ENCODE measurements around the gene TMEM87A.

Gene TMEM87A

GRCh38 chr15:42276762-42277161 is 3.5 kb upstream of the TMEM87A start:
- no peak overlapping the region for H3K4ac ChIP-seq (ENCODE audit: low read depth, low read length)
- no peak overlapping the region for H3K27ac ChIP-seq (ENCODE audit: low read depth, low read length)
- H3K4me3 ChIP-seq (ENCODE audit: low read length), result no peak overlapping the region
- no peak overlapping the region for H2BK5ac ChIP-seq (ENCODE audit: low read length)
- no peaks in the 10 kb centered on the region for H3K36me3 ChIP-seq (ENCODE audit: control insufficient read depth, insufficient read depth, low read length)
- H3K79me2 ChIP-seq (ENCODE audit: control insufficient read depth, insufficient read depth, low read length), result peaks cover 3% of the 10 kb centered on the region
- no peak overlapping the region for H2BK120ac ChIP-seq (ENCODE audit: low read depth, low read length)
- 100% methylated on average over 2 of the region's 2 CpGs for WGBS (ENCODE audit: extremely low coverage, insufficient coverage, low lambda C conversion rate)
- H3K4me2 ChIP-seq (ENCODE audit: low read length), result no peak overlapping the region
- H3K9ac ChIP-seq (ENCODE audit: low read length), result no peak overlapping the region
- no peak overlapping the region for H2BK15ac ChIP-seq (replicated peaks; ENCODE audit: low read depth)
- no peak overlapping the region for H4K8ac ChIP-seq (ENCODE audit: low read depth, low read length)
- no peaks in the 10 kb centered on the region for H3K79me1 ChIP-seq (ENCODE audit: low read length)
- no peak overlapping the region for H3K56ac ChIP-seq (ENCODE audit: low read length)
- no peak overlapping the region for H3K18ac ChIP-seq (ENCODE audit: low read length)
- no peaks in the 10 kb centered on the region for H3K4me1 ChIP-seq (ENCODE audit: control insufficient read depth, low read depth, low read length)
- H2AK5ac ChIP-seq (ENCODE audit: low read length), result no peak overlapping the region
- H4K5ac ChIP-seq (ENCODE audit: low read length), result no peak overlapping the region
- H3K27me3 ChIP-seq (ENCODE audit: insufficient read depth, low read length, poor library complexity), result no peaks in the 10 kb centered on the region
- no peak overlapping the region for H3K23ac ChIP-seq (ENCODE audit: low read length)
- no peak for DNase-seq

- Histone ChIP-seq H3K18ac (ENCODE audit: low read length) (no peak overlapping the region), H3K4ac (ENCODE audit: low read depth, low read length) (no peak overlapping the region), H3K27me3 (ENCODE audit: insufficient read depth, low read length, poor library complexity) (no peaks in the 10 kb centered on the region), H4K5ac (ENCODE audit: low read length) (no peak overlapping the region), H3K79me1 (ENCODE audit: low read length) (no peaks in the 10 kb centered on the region), H3K4me2 (ENCODE audit: low read length) (no peak overlapping the region), H3K23ac (ENCODE audit: low read length) (no peak overlapping the region), H2BK15ac (replicated peaks; ENCODE audit: low read depth) (no peak overlapping the region), H3K4me3 (ENCODE audit: low read length) (no peak overlapping the region), H4K8ac (ENCODE audit: low read depth, low read length) (no peak overlapping the region), H3K79me2 (ENCODE audit: control insufficient read depth, insufficient read depth, low read length) (peaks cover 9% of the 10 kb centered on the region), H3K36me3 (ENCODE audit: control insufficient read depth, insufficient read depth, low read length) (no peaks in the 10 kb centered on the region), H2AK5ac (ENCODE audit: low read length) (no peak overlapping the region), H3K9ac (ENCODE audit: low read length) (no peak overlapping the region), H2BK120ac (ENCODE audit: low read depth, low read length) (no peak overlapping the region), H3K56ac (ENCODE audit: low read length) (no peak overlapping the region), H2BK5ac (ENCODE audit: low read length) (no peak overlapping the region), H3K4me1 (ENCODE audit: control insufficient read depth, low read depth, low read length) (no peaks in the 10 kb centered on the region), H3K27ac (ENCODE audit: low read depth, low read length) (no peak overlapping the region)
- no CpG with 5 or more reads among the region's 4 CpGs for WGBS (ENCODE audit: extremely low coverage, insufficient coverage, low lambda C conversion rate)
- DNase-seq, result no peak
Measured at GRCh38 chr15:42275780-42276391, 2.7 kb upstream of the TMEM87A start.

- no peaks in the 10 kb centered on the region for H3K36me3 ChIP-seq (ENCODE audit: control insufficient read depth, insufficient read depth, low read length)
- no peak overlapping the region for H4K5ac ChIP-seq (ENCODE audit: low read length)
- peak overlapping the region; percentile 91 for H3K9ac ChIP-seq (ENCODE audit: low read length)
- no CpG with 5 or more reads among the region's 6 CpGs for WGBS (ENCODE audit: extremely low coverage, insufficient coverage, low lambda C conversion rate)
- no peak overlapping the region for H3K4me3 ChIP-seq (ENCODE audit: low read length)
- peak overlapping the region; percentile 91 for H3K56ac ChIP-seq (ENCODE audit: low read length)
- no peak for DNase-seq
- no peak overlapping the region for H2BK120ac ChIP-seq (ENCODE audit: low read depth, low read length)
- no peak overlapping the region for H3K18ac ChIP-seq (ENCODE audit: low read length)
- H3K79me1 ChIP-seq (ENCODE audit: low read length), result no peaks in the 10 kb centered on the region
- H2AK5ac ChIP-seq (ENCODE audit: low read length), result no peak overlapping the region
- no peak overlapping the region for H3K4me2 ChIP-seq (ENCODE audit: low read length)
- no peak overlapping the region for H2BK5ac ChIP-seq (ENCODE audit: low read length)
- H3K27me3 ChIP-seq (ENCODE audit: insufficient read depth, low read length, poor library complexity), result no peaks in the 10 kb centered on the region
- peak overlapping the region; percentile 95 for H3K4ac ChIP-seq (ENCODE audit: low read depth, low read length)
- H2BK15ac ChIP-seq (replicated peaks; ENCODE audit: low read depth), result no peak overlapping the region
- H3K27ac ChIP-seq (ENCODE audit: low read depth, low read length), result no peak overlapping the region
- no peak overlapping the region for H3K23ac ChIP-seq (ENCODE audit: low read length)
- H3K79me2 ChIP-seq (ENCODE audit: control insufficient read depth, insufficient read depth, low read length), result peaks cover 19% of the 10 kb centered on the region
- H3K4me1 ChIP-seq (ENCODE audit: control insufficient read depth, low read depth, low read length), result no peaks in the 10 kb centered on the region
- H4K8ac ChIP-seq (ENCODE audit: low read depth, low read length), result peak overlapping the region; percentile 93
Measured at GRCh38 chr15:42274702-42274989, 1.4 kb upstream of the TMEM87A start.

GRCh38 chr15:42273900-42274701 is 868 bp upstream of the TMEM87A start:
- Histone ChIP-seq H3K36me3 (ENCODE audit: control insufficient read depth, insufficient read depth, low read length) (no peaks in the 10 kb centered on the region), H3K79me2 (ENCODE audit: control insufficient read depth, insufficient read depth, low read length) (peaks cover 19% of the 10 kb centered on the region), H3K4me3 (ENCODE audit: low read length) (peak overlapping the region; percentile 74), H3K56ac (ENCODE audit: low read length) (peak overlapping the region; percentile 91), H3K4me2 (ENCODE audit: low read length) (peak overlapping the region; percentile 87), H3K18ac (ENCODE audit: low read length) (peak overlapping the region; percentile 91), H3K23ac (ENCODE audit: low read length) (no peak overlapping the region), H3K9ac (ENCODE audit: low read length) (peak overlapping the region; percentile 91), H2BK5ac (ENCODE audit: low read length) (peak overlapping the region; percentile 0), H3K4me1 (ENCODE audit: control insufficient read depth, low read depth, low read length) (no peaks in the 10 kb centered on the region), H3K79me1 (ENCODE audit: low read length) (no peaks in the 10 kb centered on the region), H2AK5ac (ENCODE audit: low read length) (no peak overlapping the region), H2BK120ac (ENCODE audit: low read depth, low read length) (no peak overlapping the region), H3K27ac (ENCODE audit: low read depth, low read length) (peak overlapping the region; percentile 89), H4K8ac (ENCODE audit: low read depth, low read length) (peak overlapping the region; percentile 93), H2BK15ac (replicated peaks; ENCODE audit: low read depth) (no peak overlapping the region), H3K27me3 (ENCODE audit: insufficient read depth, low read length, poor library complexity) (no peaks in the 10 kb centered on the region), H4K5ac (ENCODE audit: low read length) (peak overlapping the region; percentile 62), H3K4ac (ENCODE audit: low read depth, low read length) (peak overlapping the region; percentile 95)
- WGBS (ENCODE audit: extremely low coverage, insufficient coverage, low lambda C conversion rate), result no CpG with 5 or more reads among the region's 27 CpGs
- DNase-seq, result no peak

- no CpG with 5 or more reads among the region's 5 CpGs for WGBS (ENCODE audit: extremely low coverage, insufficient coverage, low lambda C conversion rate)
- Histone ChIP-seq H3K36me3 (ENCODE audit: control insufficient read depth, insufficient read depth, low read length) (no peaks in the 10 kb centered on the region), H3K4me3 (ENCODE audit: low read length) (no peak overlapping the region), H2BK15ac (replicated peaks; ENCODE audit: low read depth) (no peak overlapping the region), H3K4me1 (ENCODE audit: control insufficient read depth, low read depth, low read length) (no peaks in the 10 kb centered on the region), H2BK120ac (ENCODE audit: low read depth, low read length) (no peak overlapping the region), H3K23ac (ENCODE audit: low read length) (no peak overlapping the region), H3K27me3 (ENCODE audit: insufficient read depth, low read length, poor library complexity) (no peaks in the 10 kb centered on the region), H3K27ac (ENCODE audit: low read depth, low read length) (no peak overlapping the region), H3K79me1 (ENCODE audit: low read length) (no peaks in the 10 kb centered on the region), H2AK5ac (ENCODE audit: low read length) (no peak overlapping the region), H3K79me2 (ENCODE audit: control insufficient read depth, insufficient read depth, low read length) (peaks cover 19% of the 10 kb centered on the region), H3K4me2 (ENCODE audit: low read length) (no peak overlapping the region), H3K56ac (ENCODE audit: low read length) (no peak overlapping the region), H3K4ac (ENCODE audit: low read depth, low read length) (no peak overlapping the region), H4K5ac (ENCODE audit: low read length) (no peak overlapping the region), H2BK5ac (ENCODE audit: low read length) (no peak overlapping the region), H3K18ac (ENCODE audit: low read length) (no peak overlapping the region), H3K9ac (ENCODE audit: low read length) (peak overlapping the region; percentile 21), H4K8ac (ENCODE audit: low read depth, low read length) (no peak overlapping the region)
- DNase-seq, result no peak
Measured at GRCh38 chr15:42270996-42271395, 2.2 kb downstream of the TMEM87A start.

Measured in mesendoderm (in vitro differentiated cells).